Stimulated activated CD8-positive, alpha-beta memory T cell treated with anti-CD3 and anti-CD28 coated beads, Interleukin-4, amount 100 ng/mL, for 24 hours (primary cell): ENCODE measurements around the gene PROSER3.
"Not testable (repeated sequence)": the region's sequence is repeated elsewhere in the genome, so short reads cannot be mapped to it uniquely, and the experiment has no call there.

ENCODE experiments used
- DNase-seq: peaks from one replicate; pipeline ENCODE4 v3.0.0-alpha.2; 2020; ENCODE audit warnings: low read depth

PROSER3 gene

GRCh38 chr19:35793381-35794165 is 35.6 kb downstream of the PROSER3 start:
- DNase-seq, result no peak

GRCh38 chr19:35795564-35795963 is 37.6 kb downstream of the PROSER3 start:
- not testable (repeated sequence) for DNase-seq

- no peak for DNase-seq
Measured at GRCh38 chr19:35796645-35797542, 38.9 kb downstream of the PROSER3 start.

- DNase-seq, result no peak
Measured at GRCh38 chr19:35797663-35798062, 39.7 kb downstream of the PROSER3 start.

- no peak for DNase-seq
Measured at GRCh38 chr19:35801828-35802227, 43.9 kb downstream of the PROSER3 start.

- no peak for DNase-seq
Measured at GRCh38 chr19:35805526-35806102, 47.6 kb downstream of the PROSER3 start.

- no peak for DNase-seq
Measured at GRCh38 chr19:35806597-35806996, 48.6 kb downstream of the PROSER3 start.

GRCh38 chr19:35807633-35808032 is 49.7 kb downstream of the PROSER3 start:
- DNase-seq, result no peak

GRCh38 chr19:35811317-35812219 is 53.6 kb downstream of the PROSER3 start:
- no peak for DNase-seq

- DNase-seq, result no peak
Measured at GRCh38 chr19:35812220-35813042, 54.5 kb downstream of the PROSER3 start, which contains the start of gene PRODH2. TSS of gene PRODH2 (minus strand) at chr19:35812845. CDS start at chr19:35812805, 40 bp downstream.

GRCh38 chr19:35813043-35813890 is 55.3 kb downstream of the PROSER3 start:
- DNase-seq, result no peak

- DNase-seq, result no peak
Measured at GRCh38 chr19:35816262-35816661, 58.3 kb downstream of the PROSER3 start.

- no peak for DNase-seq
Measured at GRCh38 chr19:35816846-35817245, 58.9 kb downstream of the PROSER3 start.

GRCh38 chr19:35818445-35818844 is 60.5 kb downstream of the PROSER3 start:
- no peak for DNase-seq
